SK-N-SH treated with all-trans-retinoic acid at 6 μM for 48 hours (cell line): Measurements from ENCODE around the gene OR2T27.

Source experiments
- ATAC-seq: fragments of 200-7000 bp; cut with Tn5 transposase; 3 replicates; pipeline ENCODE4 v1.9.1; 2020; ENCODE audit warnings: mild to moderate bottlenecking, moderate library complexity
- ARNTL ChIP-seq: fragments of 450-650 bp; formaldehyde crosslinking; IDR thresholded peaks from 2 replicates; pipeline ENCODE4 v1.5.0; 2020; ENCODE audit warnings: low read depth, mild to moderate bottlenecking, moderate library complexity, borderline replicate concordance
- BACH2 ChIP-seq: fragments of 250-450 bp; sonication (Bioruptor Pico); IDR thresholded peaks from 2 replicates; pipeline ENCODE4 v1.9.0; 2021; ENCODE audit warnings: mild to moderate bottlenecking, borderline replicate concordance
- CREB5 ChIP-seq: fragments of 250-450 bp; sonication (Bioruptor Pico); IDR thresholded peaks from 2 replicates; pipeline ENCODE4 v1.5.1; 2020; ENCODE audit warnings: low read depth, mild to moderate bottlenecking, moderate library complexity
- CSDC2 ChIP-seq: fragments of 250-450 bp; sonication (Bioruptor Pico); IDR thresholded peaks from 2 replicates; pipeline ENCODE4 v1.5.0; 2020; ENCODE audit warnings: mild to moderate bottlenecking, moderate library complexity
- CSRNP3 ChIP-seq: fragments of 250-450 bp; sonication (Bioruptor Pico); IDR thresholded peaks from 2 replicates; pipeline ENCODE4 v1.5.1; 2021; ENCODE audit warnings: mild to moderate bottlenecking, moderate library complexity
- ESRRG ChIP-seq: fragments of 250-450 bp; sonication (Bioruptor Pico); IDR thresholded peaks from 2 replicates; pipeline ENCODE4 v1.6.1; 2021; ENCODE audit warnings: mild to moderate bottlenecking
- GLIS3 ChIP-seq: fragments of 250-450 bp; sonication (Bioruptor Pico); IDR thresholded peaks from 2 replicates; pipeline ENCODE4 v1.5.0; 2020; ENCODE audit warnings: mild to moderate bottlenecking, moderate library complexity
- ISL1 ChIP-seq: fragments of 250-450 bp; sonication (Bioruptor Pico); IDR thresholded peaks from 2 replicates; pipeline ENCODE4 v2.1.2; 2022; ENCODE audit warnings: mild to moderate bottlenecking, moderate library complexity
- OSR1 ChIP-seq: fragments of 250-450 bp; sonication (Bioruptor Pico); IDR thresholded peaks from 2 replicates; pipeline ENCODE4 v1.8.0; 2022; ENCODE audit warnings: moderate library complexity, mild to moderate bottlenecking, inconsistent platforms
- PATZ1 ChIP-seq: fragments of 250-450 bp; sonication (Bioruptor Pico); IDR thresholded peaks from 2 replicates; pipeline ENCODE4 v1.8.0; 2020; ENCODE audit warnings: mild to moderate bottlenecking, moderate library complexity, borderline replicate concordance
- PPARA ChIP-seq: fragments of 250-450 bp; sonication (Bioruptor Pico); IDR thresholded peaks from 2 replicates; pipeline ENCODE4 v1.5.0; 2020; ENCODE audit warnings: mild to moderate bottlenecking, borderline replicate concordance
- SNAI2 ChIP-seq: fragments of 250-450 bp; sonication (Bioruptor Pico); IDR thresholded peaks from 2 replicates; pipeline ENCODE4 v1.5.0; 2020; ENCODE audit warnings: mild to moderate bottlenecking, moderate library complexity
- TCF4 ChIP-seq: fragments of 250-450 bp; sonication (Bioruptor Pico); IDR thresholded peaks from 2 replicates; pipeline ENCODE4 v1.8.0; 2021; ENCODE audit warnings: mild to moderate bottlenecking, moderate library complexity, borderline replicate concordance
- TOX ChIP-seq: fragments of 250-450 bp; sonication (Bioruptor Pico); IDR thresholded peaks from 2 replicates; pipeline ENCODE4 v1.8.0; 2021; ENCODE audit warnings: mild to moderate bottlenecking, moderate library complexity, borderline replicate concordance
- TSHZ2 ChIP-seq: fragments of 250-450 bp; sonication (Bioruptor Pico); IDR thresholded peaks from 2 replicates; pipeline ENCODE4 v1.5.0; 2020; ENCODE audit warnings: mild to moderate bottlenecking, moderate library complexity
- ZC3H10 ChIP-seq: fragments of 250-450 bp; sonication (Bioruptor Pico); IDR thresholded peaks from 2 replicates; pipeline ENCODE4 v1.5.1; 2021; ENCODE audit warnings: mild to moderate bottlenecking, moderate library complexity
- ZFP3 ChIP-seq: fragments of 250-450 bp; sonication (Bioruptor Pico); IDR thresholded peaks from 2 replicates; pipeline ENCODE4 v1.5.0; 2020; ENCODE audit warnings: mild to moderate bottlenecking, moderate library complexity
- ZFP30 ChIP-seq: fragments of 450-650 bp; formaldehyde crosslinking; IDR thresholded peaks from 2 replicates; pipeline ENCODE4 v1.5.0; 2022; ENCODE audit warnings: mild to moderate bottlenecking, moderate library complexity
- ZNF565 ChIP-seq: fragments of 450-650 bp; formaldehyde crosslinking; conservative IDR thresholded peaks from 2 replicates; pipeline ENCODE4 v1.5.0; 2020; ENCODE audit warnings: low read depth, mild to moderate bottlenecking, moderate library complexity
- ZNF70 ChIP-seq: fragments of 450-650 bp; formaldehyde crosslinking; IDR thresholded peaks from 2 replicates; pipeline ENCODE4 v1.5.0; 2020; ENCODE audit warnings: mild to moderate bottlenecking, moderate library complexity
- ZNF8 ChIP-seq: fragments of 450-650 bp; formaldehyde crosslinking; IDR thresholded peaks from 2 replicates; pipeline ENCODE4 v1.5.0; 2020; ENCODE audit warnings: mild to moderate bottlenecking, moderate library complexity

The OR2T27 gene

GRCh38 chr1:248695451-248696132 lies 40.3 kb upstream of the OR2T27 start:
- peak; percentile 58 for ATAC-seq
- TF ChIP-seq BACH2, result no peak
- no peak for TF ChIP-seq TCF4 (CRISPR knock-in tag)
- TF ChIP-seq ZFP30 (CRISPR knock-in tag), result no peak
- no peak for TF ChIP-seq CSDC2 (CRISPR knock-in tag)
- no peak for TF ChIP-seq ZNF8
- no peak for TF ChIP-seq PATZ1 (CRISPR knock-in tag)
- TF ChIP-seq CREB5 (CRISPR knock-in tag), result no peak
- TF ChIP-seq ZC3H10 (CRISPR knock-in tag), result no peak
- no peak for TF ChIP-seq TSHZ2
- TF ChIP-seq ESRRG (CRISPR knock-in tag), result no peak
- TF ChIP-seq SNAI2 (CRISPR knock-in tag), result no peak
- no peak for TF ChIP-seq ZNF70 (CRISPR knock-in tag)
- TF ChIP-seq, all 23 proteins: peak for 0

GRCh38 chr1:248691567-248692155 lies 36.3 kb upstream of the OR2T27 start:
- no peak for ATAC-seq

More at GRCh38 chr1:248691567-248692155, 36.3 kb upstream of the OR2T27 start:
- TF ChIP-seq ZFP30 (CRISPR knock-in tag) (no peak), ZNF8 (no peak), TSHZ2 (no peak), ZC3H10 (CRISPR knock-in tag) (no peak), PATZ1 (CRISPR knock-in tag) (no peak), TOX (CRISPR knock-in tag) (no peak), PPARA (CRISPR knock-in tag) (no peak), BACH2 (no peak), ISL1 (CRISPR knock-in tag) (no peak), OSR1 (no peak), ZNF565 (CRISPR knock-in tag) (no peak), ARNTL (CRISPR knock-in tag) (no peak), CSRNP3 (no peak), CSDC2 (CRISPR knock-in tag) (no peak), GLIS3 (CRISPR knock-in tag) (no peak), ZFP3 (CRISPR knock-in tag) (no peak)
